HuH-7.5 (cell line): ENCODE results near the gene SEMA4G.

Experiments
- DNase-seq: peaks from one replicate; pipeline ENCODE4 v3.0.0; 2011; ENCODE audit warnings: low spot score

Gene SEMA4G

GRCh38 chr10:101007915-101008822 lies 38.9 kb downstream of the SEMA4G start:
- no peak for DNase-seq

- no peak for DNase-seq
Observed at GRCh38 chr10:101008823-101009423, 39.6 kb downstream of the SEMA4G start.

- DNase-seq, result no peak
Observed at GRCh38 chr10:101010329-101010728, 41.0 kb downstream of the SEMA4G start.

- peak; percentile 71 for DNase-seq
Observed at GRCh38 chr10:101011517-101012423, 42.5 kb downstream of the SEMA4G start.

GRCh38 chr10:101012525-101013364 lies 43.4 kb downstream of the SEMA4G start:
- DNase-seq, result peak; percentile 81

- DNase-seq, result no peak
Observed at GRCh38 chr10:101013365-101013825, 44.1 kb downstream of the SEMA4G start.

GRCh38 chr10:101014230-101014884 lies 45.1 kb downstream of the SEMA4G start:
- DNase-seq, result peak; percentile 88

- DNase-seq, result no peak
Observed at GRCh38 chr10:101014966-101015581, 45.8 kb downstream of the SEMA4G start.

- no peak for DNase-seq
Observed at GRCh38 chr10:101015582-101015973, 46.3 kb downstream of the SEMA4G start.

- no peak for DNase-seq
Observed at GRCh38 chr10:101016814-101017213, 47.5 kb downstream of the SEMA4G start.

- DNase-seq, result no peak
Observed at GRCh38 chr10:101018118-101018599, 48.9 kb downstream of the SEMA4G start.

GRCh38 chr10:101018600-101019439 lies 49.5 kb downstream of the SEMA4G start:
- DNase-seq, result peak; percentile 97
